ENCODE measurements around the gene HDC.

- no peak for TF ChIP-seq CTCF (IDR thresholded peaks at IDR 0.05)
- TF ChIP-seq EP300 (IDR thresholded peaks at IDR 0.05), result no peak
- no peak for TF ChIP-seq POLR2A (IDR thresholded peaks at IDR 0.05)
- TF ChIP-seq POLR2AphosphoS5 (IDR thresholded peaks at IDR 0.05), result no peak
Measured at GRCh38 chr15:50261981-50262380, 3.5 kb downstream of the HDC start.

Measured in sigmoid colon (tissue), 4 donors.